HG03060 (cell line): Measurements from ENCODE around the gene COL27A1.
"Not testable (repeated sequence)": the region's sequence is repeated elsewhere in the genome, so short reads cannot be mapped to it uniquely, and the experiment has no call there.

Experiments used
- ATAC-seq: cut with Tn5 transposase; IDR thresholded peaks from one replicate; pipeline ENCODE4 v1.9.1; 2021; ENCODE audit warnings: low read depth, moderate number of reproducible peaks; ENCODE audit not compliant: unreplicated experiment

The COL27A1 gene

DNA sequence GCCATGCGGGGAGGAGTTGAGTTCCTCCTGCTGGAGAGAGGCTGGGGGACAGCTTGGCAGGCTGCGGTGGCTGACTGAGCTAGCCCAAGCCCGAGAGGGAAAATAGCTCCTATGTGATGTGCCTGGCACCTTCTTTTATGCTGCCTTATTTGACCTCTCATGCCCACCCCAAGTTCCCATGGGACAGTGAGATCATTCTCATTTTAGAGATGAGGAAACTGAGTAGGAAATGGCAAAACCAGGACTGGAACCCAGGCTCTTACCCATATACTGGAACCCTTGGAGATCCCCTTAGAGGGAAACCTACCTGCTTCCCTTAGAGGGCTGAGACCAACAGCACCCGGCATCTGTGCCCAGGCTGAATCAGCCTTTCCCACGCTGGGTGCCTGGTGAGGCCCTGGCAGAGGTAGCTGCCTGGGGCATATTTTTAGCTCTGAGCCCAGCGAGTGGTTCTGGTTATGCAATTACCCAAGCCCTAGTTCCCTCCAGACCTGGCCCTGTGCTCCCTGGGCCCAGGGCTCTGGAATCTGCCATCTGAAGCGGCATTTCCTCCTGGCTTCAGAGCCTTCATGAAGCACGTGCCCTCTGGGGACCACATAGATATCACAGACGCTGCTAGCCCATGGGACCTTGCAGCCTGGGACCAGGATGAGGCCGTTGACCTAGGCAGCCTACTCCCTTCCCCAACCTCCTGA, 23.6 kb downstream of the COL27A1 start:
- no peak for ATAC-seq

DNA sequence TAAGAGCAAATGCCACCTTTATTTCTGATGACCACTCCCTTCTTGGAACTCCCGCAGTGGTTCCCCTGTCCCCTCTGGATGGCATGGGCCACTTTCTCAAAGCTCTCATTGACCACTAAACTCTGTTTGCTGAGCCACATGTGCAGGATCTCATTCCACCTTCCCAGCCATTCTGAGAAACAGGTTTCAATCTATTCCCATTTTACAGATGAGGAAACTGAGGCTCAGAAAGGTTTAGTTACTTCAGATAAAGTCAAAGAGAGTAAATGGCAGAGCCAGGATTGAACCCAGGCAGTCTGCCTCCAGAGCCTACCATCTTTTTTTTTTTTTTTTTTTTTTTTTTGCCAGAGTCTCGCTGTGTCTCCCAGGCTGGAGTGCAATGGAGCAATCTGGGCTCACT, 24.2 kb downstream of the COL27A1 start:
- no peak for ATAC-seq

DNA sequence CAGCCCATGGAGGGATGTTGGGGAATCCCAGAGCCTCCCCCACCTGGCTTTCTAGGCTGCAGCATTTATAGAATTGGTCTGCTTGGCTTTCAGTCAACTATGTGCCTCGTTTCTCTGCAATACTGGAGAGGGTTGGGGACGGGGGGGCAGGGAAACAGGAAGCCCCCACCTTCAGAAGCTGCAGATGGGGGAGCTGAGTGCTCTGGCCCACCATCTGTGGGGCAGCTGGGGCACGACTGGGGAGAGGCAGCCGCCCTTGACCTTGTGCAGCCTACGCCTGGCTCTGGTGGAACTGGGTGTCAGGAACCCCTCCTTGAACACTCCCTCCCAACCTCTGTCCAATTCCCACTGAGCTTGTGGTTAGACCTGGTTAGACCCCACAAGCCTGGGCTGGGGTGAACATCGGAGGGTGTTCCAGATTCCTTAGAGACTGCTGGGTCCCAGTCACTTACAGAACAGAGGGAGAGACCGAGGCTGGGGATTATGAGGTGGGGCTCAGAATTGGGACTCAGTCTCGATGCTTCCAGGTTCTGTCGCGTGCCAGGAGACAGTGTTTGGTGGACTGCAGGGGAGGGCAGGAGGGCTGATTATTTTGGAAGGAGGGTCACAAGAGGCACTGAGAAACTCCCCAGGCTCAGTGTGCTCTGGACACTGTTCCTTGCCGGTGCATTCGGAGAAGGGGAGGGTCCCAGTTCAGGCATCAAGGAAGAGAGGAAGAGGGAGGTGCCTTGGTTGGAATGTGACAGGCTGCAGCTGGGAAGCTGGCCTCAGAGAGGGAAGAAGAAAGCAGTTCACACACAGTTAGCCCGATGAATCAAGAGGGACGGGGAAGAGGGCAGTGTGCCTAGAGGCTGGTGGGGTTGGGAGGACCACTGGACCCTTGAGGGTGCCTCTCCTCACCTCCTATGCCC, 25.6 kb downstream of the COL27A1 start:
- no peak for ATAC-seq

DNA sequence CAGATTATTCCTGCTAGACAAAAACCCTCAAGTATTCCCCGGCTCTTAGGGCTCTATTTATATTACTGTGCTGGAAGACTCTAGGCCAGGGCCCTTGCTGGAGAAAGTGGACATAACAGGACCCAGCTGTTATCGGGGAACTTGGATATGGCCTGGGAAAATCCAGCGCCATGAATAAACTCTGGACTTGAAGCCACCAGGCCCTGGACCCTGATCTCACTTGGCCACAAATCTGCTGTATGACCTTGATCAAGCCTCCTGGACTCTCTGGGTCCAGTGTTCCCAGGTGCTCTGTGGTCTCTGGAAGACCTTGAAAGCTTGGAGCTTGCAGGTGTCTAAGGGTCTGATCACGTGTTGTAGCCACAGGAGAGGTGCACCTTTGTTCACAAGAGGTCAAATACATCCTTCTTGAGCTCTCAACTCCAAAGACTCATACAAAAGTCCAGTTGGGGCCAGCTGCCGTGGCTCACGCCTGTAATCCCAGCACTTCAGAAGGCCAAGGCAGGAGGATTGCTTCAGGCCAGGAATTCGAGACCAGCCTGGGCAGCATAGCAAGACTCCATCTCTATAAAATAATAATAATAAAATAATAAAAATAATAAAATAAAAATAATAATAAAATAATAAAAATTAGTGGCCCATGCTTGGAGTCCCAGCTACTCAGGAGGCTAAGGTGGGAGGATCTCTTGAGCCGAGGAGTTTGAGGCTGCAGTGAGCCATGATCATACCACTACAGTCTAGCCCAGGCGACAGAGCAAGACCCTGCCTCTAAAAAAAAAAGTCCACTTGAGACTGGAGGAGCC, 26.5 kb downstream of the COL27A1 start:
- ATAC-seq = no peak

DNA sequence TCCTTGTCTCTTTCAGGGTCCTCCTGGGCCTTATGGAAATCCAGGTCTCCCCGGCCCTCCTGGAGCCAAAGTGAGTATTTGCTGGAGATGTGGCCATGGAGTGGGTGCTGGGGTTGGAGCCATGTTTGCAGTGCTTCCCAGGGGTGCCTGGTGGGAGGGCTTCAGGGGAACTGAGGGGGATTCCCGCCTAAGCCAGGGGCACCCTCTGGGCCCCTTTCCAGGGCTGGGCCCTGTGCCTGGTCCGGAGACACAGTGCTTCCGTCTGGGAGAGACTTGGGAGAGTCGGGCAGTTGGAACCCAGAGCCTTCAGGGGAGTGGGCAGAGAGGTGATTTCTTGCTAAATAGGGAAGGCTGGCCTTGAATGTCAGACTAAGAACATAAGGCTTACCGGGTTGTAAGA, 27.7 kb downstream of the COL27A1 start:
- ATAC-seq = no peak

DNA sequence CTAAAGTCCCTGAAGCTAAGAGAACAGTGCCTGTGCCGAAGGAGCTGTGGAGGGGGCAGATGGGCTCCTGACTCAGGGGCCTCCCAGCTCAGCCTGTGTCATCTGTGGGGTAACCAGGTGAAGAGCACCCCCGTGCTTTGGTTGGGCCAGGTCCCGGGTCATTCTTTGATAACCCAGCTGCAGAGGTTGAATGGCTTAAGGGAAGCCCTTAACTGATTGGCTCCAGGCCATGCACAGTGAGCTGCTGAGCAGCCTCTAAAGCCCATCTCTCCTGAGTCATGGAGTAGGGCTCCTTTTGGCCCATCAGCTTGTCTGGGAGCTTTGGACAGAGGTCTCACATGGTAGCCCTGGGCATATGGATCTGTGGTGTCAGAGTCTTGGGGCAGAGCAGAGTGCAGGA, 28.7 kb downstream of the COL27A1 start:
- no peak for ATAC-seq

DNA sequence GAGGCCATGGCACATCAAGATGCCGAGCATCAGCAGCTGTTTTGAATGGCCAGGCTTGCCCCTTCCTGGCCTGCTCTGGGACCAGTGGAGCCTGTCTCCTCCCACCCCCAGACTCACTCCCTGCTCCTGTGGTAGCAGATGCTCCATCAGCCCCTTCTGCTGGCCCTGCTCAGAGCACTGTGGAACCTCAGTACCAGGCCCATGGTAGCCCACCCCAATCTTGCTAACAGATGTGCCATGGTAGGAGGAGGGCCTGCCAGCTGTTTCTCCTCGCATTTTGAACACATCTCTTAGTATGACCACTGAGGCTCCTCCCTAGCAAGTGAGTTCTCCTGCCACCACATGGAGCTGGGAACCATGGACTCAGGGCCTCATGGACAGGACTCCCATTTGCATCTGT, 29.5 kb downstream of the COL27A1 start:
- ATAC-seq = no peak

DNA sequence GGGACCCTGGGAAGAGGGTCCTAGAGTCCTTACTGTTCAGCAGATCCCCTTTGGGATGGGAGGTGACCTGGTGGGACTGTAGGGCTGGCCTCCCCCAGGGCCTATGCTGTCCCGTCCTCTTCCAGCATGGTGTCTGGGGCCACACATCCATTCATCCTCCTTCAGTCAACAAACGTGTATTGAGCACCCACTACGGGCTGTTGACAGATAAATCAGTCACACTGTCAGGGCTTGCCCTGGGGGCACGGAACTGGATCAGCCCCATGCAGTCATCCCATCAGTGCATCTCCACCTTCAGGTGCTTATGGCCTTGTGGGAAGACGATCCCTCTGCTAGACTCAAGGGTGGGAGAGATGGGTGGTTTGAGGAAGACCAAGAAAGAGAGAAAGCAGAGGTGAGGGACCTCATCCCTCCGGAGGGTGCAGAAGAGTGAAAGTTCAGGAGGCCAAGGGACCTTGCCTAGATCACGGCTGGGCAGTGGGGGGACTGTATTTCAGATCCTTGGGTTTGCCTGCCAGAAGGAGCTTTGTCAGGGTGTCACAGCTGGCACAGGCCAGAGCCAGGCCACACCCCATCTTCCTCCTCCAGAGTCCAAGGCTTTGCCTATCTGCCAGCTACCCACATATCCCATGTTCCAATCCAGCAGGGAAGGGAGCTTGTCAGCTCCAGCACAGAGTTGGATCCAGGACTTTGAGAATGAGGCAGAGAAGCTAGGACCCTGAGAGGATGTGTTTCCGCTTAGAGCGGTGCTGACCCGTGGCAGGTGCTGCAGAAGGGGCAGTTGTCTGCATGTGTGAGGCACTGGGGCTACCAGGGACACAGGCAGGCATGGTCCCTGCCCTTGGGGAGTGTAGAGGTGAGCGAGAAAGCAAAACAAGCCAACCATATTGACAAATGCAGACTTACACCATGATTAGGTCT, 30.5 kb downstream of the COL27A1 start:
- ATAC-seq = no peak

DNA sequence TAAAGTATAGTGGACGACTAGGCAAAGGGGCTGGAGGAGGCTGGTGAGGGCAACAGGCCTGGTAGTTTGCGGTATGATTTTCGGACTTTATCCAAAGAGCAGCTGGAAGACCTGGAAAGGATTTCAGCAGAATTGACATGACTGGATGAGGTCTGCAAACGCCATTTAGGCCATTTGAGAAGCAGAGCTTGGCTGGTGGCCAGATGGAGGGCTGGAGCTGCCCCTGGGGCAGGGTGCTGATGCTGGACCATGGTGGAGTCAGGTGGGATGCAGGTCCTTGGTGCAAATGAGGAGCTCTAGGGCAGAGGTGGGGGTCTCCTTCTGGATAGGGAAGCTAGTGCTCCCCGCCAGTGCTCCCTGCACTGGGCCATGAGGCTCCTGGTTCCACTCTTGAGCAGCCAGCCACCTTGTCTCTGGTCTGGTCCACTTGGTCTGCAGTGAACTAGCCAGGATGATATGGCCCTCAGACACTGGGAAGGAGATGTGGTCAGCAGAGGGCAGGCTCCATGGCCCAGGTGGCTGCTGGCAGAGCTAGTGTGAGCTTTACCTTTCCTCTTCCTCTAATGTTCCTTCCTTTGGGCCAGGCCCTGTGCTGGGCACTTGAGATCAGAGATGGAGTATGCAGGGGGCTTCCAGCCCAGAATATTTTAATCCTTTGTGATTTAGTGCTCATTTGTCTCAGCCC, 31.4 kb downstream of the COL27A1 start:
- no peak for ATAC-seq

DNA sequence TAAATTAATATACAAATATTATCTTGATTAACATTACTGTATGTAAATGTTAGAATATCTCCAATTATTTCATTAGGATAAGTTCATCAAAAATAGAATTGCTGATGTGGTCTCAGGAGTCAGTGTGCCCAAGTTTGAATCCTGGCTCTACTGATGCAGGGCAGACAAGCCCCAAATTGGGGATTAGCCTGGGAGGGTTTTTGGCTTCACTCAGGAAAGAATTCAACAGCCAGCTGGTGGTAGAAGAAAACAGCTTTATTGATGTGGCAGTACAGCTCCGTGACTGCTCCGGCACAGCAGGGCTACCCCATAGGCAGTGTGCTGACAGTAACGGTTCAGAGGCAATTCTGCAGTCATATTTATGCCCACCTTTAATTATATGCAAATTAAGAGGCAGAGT, 32.5 kb downstream of the COL27A1 start:
- no peak for ATAC-seq

DNA sequence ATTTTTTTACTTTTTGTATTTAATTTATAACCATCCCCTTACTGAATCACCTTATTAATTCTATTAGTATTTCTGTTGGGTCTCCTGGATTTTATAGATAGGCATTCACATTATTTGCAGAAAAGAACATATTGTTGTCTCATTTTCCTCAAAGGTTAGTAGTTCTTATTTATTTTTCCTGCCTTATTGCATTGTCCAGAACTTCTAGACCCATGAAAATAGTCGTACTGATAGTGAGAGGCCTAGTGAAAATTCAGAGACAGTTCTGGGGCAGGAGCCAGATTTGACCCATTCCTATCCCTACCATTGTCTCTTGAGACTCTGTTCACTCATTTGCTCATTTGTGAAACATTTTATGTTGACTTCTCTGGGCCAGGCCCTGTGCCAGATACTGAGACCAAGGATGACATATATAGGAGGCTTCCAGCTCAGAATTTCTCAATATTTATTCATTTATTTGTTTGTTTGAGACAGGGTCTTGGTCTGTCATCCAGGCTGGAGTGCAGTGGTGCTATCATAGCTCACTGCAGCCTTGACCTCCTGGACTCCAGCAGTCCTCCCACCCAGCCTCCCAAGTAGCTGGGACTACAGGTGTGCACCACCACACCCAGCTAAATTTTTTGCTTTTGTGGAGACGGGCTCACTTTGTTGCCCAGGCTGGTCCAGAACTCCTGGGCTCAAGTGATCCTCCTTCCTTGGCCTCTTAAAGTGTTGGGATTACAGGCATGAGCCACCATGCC, 34.7 kb downstream of the COL27A1 start:
- no peak for ATAC-seq

DNA sequence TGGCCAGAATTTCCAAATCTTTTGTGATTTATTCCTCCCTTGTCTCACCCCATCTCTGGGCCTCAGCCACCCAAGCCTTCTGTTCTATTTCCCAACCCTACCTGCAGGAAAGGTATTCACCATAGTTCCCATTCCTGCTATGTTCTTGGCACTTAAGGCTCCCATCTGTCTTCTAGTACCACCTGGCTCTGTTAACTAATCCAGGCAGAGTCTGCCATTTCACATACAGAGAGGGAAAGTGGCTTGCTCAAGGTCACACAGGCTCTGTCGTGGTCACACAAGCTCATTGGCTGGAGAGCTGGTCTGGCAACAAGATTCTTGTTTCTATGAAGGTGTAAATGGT, 35.2 kb downstream of the COL27A1 start:
- ATAC-seq = no peak

DNA sequence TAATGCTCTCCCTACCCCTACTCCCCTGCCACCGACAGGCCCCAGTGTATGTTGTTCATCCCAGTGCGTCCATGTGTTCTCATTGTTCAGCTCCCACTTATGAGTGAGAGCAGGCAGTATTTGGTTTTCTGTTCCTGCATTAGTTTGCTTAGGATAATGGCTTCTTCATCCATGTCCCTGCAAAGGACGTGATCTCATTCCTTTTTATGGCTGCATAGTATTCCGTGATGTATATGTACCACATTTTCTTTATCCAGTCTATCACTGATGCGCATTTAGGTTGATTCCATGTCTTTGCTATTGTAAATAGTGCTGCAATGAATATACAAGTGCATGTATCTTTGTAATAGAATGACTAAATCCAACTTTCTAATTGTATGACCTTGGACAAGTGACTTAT, 36.1 kb downstream of the COL27A1 start:
- ATAC-seq = not testable (repeated sequence)

DNA sequence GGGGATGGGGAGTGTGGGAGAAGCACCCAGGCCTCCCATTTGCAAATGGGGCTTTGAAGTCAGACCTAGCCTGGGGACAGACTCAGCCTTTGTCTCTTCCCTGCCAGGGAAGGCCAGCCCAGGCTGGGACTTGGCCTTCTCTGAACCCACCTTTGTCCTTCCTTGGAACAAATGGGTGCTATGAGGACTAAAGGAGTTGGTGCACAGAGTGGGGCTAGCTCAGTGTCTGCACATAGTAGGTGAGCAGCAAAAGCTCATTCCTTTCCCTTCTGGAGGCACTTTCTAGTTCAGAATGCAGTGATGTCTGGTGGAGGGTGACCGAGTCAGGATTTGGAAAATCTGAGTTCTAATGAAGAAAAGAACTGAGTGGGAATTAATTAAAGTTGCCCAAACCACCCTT, 37.2 kb downstream of the COL27A1 start:
- no peak for ATAC-seq

DNA sequence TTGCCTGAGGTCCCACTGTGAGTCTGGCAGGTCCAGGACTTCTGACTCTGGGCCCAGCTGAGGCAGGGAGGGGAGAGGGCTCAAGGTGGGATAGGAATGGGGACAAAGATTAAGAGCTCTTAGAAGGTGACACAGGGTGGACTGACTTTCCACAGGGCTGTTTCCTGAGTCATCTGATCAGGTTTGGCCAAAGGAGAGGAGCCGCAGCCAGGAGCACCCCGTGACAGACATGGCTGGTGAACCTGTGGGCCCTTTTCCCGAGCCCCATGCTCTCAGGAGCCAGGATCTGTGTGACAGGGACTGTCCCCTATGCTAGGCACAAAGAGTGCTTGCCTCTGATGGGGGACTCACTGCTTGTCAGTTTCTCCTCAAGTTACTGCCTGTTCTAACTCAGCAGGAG, 37.8 kb downstream of the COL27A1 start:
- no peak for ATAC-seq

DNA sequence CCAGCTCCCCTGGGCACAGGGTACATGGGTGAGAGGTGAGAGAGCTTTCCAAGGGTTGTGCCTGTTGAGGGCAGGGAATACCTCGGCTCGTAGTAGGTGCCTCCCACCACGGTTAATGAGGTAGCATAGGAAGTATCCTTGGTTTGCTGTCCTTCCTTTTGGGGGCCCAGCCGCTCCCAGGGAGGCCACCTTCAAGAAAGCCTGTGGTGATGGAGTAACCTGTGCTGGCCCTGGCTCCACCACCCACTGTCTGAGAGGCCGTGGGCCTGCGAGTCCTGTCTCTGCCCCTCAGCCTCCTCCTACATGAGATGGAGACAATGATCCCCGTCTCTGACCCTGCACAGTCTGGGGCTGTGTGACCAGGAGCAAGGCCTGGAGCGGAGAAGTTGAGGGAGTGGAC, 40.8 kb downstream of the COL27A1 start:
- no peak for ATAC-seq

DNA sequence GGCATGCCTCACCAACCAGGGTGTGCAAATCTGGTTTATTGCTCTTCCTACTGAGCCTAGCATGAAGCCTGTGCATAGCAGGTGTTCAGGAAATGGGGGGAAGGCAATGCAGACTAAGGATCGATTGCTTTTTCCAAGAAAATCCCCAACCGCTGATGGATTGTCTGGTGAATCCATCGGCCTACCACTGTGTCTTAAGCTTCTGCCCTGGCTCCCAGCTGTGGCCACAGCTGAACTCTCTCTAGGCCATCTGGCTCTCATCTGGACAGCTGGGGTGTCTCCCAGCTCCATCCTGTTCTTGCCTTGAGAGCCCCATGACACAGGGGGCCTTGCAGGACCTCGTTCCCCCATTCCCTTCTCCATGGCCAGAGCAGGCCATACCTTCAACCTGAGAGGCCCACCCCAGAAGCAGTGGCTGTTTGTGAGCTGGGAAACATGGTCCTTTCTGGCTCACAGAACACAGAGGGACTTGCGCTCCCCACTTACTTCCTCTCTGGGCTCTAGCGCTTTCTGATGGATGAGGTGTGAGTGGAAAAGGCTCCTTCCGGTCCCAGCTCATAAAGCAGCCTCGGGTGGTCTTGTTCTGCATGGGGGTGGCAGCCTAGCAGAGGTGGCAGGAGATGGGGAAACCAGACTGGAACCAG, 41.8 kb downstream of the COL27A1 start:
- ATAC-seq = no peak

DNA sequence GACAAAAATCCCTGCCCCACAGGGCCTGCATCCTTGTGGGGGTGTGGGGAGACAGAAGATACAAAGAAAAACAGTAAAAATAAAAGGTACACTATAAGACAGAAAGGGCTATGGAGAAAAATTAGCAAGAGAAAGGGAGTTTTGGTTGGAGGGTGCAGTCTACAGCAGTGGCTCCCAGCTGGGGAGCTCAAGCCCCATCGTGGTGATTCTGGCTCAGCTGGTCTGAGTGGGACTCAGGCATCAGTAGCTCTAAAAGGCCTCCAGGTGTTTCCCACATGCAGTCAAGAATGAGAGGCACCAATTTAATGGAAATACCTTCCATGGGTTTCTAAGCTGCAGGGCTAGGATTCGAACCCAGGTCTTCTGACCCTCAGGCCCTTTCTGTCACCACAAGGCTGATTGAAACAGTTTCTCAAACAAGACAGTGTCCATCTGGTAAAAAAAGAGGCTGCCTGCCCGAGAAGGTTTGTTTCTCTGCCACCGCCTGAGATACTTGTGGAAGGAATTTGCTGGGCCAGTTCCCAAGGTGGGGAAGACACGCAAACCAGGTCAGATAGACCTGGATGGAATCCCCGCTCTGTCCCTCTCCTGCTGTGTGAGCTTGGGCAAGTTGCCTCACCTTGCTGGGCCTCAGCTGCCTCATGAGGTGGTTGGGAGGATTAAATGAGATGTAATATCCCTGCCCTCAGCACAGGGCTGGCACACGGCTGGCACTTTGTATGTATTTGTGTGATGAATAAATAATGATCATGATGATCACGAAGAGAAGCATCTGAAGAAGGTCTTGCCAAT, 43.1 kb downstream of the COL27A1 start:
- no peak for ATAC-seq
